H1 (cell line): ENCODE results near the gene FMN2. TPM values are rescaled to one million over a fixed set of nuclear protein-coding genes. Genes with fewer than 3 reads are reported as not detected.

Experiments used
- CTCF ChIA-PET: fragments of 300-600 bp; sonication (Branson Sonifier 250); formaldehyde crosslinking; loops from one replicate; lab custom pipeline; 2021; ENCODE audit not compliant: partially characterized antibody; lab: Charles Lee
- POLR2A ChIA-PET: fragments of 300-600 bp; sonication (Branson Sonifier 250); formaldehyde crosslinking; loops from one replicate; lab custom pipeline; 2021; ENCODE audit warnings: inconsistent platforms; ENCODE audit not compliant: partially characterized antibody; lab: Charles Lee
- DNase-seq, 2 experiments: peaks; one replicate each; pipeline versions ENCODE4 v3.0.0 to v3.0.0-alpha.2; 2010 to 2022; ENCODE audit warnings: low spot score in 2 of 2, low read depth in 1 of 2, mixed read lengths in 1 of 2
- FAIRE-seq: peaks from 2 replicates; lab custom pipeline; 2011; peaks lifted over from hg19 to GRCh38; lab: Jason Lieb, UNC
- H2AFZ ChIP-seq: 2 replicates; pipeline ENCODE4 v1.8.1; 2012; ENCODE audit warnings: low read length, inconsistent platforms
- H2AK5ac ChIP-seq: 2 replicates; pipeline ENCODE4 v1.6.1; 2013; ENCODE audit warnings: low read depth, low read length
- H2BK120ac ChIP-seq: replicated peaks from 2 replicates; pipeline ENCODE3; 2013; ENCODE audit warnings: low read depth, low read length, inconsistent platforms
- H2BK12ac ChIP-seq: 2 replicates; pipeline ENCODE4 v1.6.1; 2013; ENCODE audit warnings: low read depth, low read length
- H2BK15ac ChIP-seq: 2 replicates; pipeline ENCODE4 v1.6.1; 2013; ENCODE audit warnings: low read length
- H2BK20ac ChIP-seq: 2 replicates; pipeline ENCODE4 v1.6.1; 2013; ENCODE audit warnings: low read length
- H2BK5ac ChIP-seq: 2 replicates; pipeline ENCODE4 v1.6.1; 2013; ENCODE audit warnings: low read depth, low read length
- H3K14ac ChIP-seq: 2 replicates; pipeline ENCODE4 v1.6.1; 2013; ENCODE audit warnings: inconsistent platforms; ENCODE audit not compliant: insufficient read length
- H3K18ac ChIP-seq: 2 replicates; pipeline ENCODE4 v1.6.1; 2013; ENCODE audit warnings: low read length; ENCODE audit errors: extremely low read depth
- H3K23ac ChIP-seq: 2 replicates; pipeline ENCODE4 v1.6.1; 2013; ENCODE audit warnings: inconsistent platforms; ENCODE audit not compliant: insufficient read length
- H3K23me2 ChIP-seq: 2 replicates; pipeline ENCODE4 v1.6.1; 2013; ENCODE audit warnings: low read depth, low read length
- H3K27ac ChIP-seq: 2 replicates; pipeline ENCODE4 v1.6.1; 2011; ENCODE audit warnings: low read depth, low read length, inconsistent platforms
- H3K27me3 ChIP-seq, 4 experiments: replicated peaks in 1 of 4; 1 replicate in 1 of 4; 2 replicates in 3 of 4; pipeline versions ENCODE4 v1.6.1 to v1.8.1; 2011 to 2013; ENCODE audit warnings: low read length in 3 of 4, mild to moderate bottlenecking in 3 of 4, inconsistent platforms in 2 of 4, mixed read lengths in 2 of 4, moderate library complexity in 1 of 4; ENCODE audit not compliant: control insufficient read depth in 3 of 4, insufficient read depth in 3 of 4; ENCODE audit errors: extremely low read depth in 1 of 4
- H3K36me3 ChIP-seq, 4 experiments: 2 replicates each; pipeline versions ENCODE4 v1.6.1 to v1.8.1; 2011 to 2013; ENCODE audit warnings: mild to moderate bottlenecking in 4 of 4, low read length in 3 of 4, moderate library complexity in 2 of 4, control low read depth in 1 of 4, inconsistent platforms in 1 of 4; ENCODE audit not compliant: insufficient read depth in 4 of 4, control insufficient read depth in 2 of 4
- H3K4ac ChIP-seq: replicated peaks from 2 replicates; pipeline ENCODE3; 2013; ENCODE audit warnings: low read length, low read depth, mixed read lengths, inconsistent platforms; ENCODE audit not compliant: insufficient read length
- H3K4me1 ChIP-seq, 4 experiments: replicated peaks in 1 of 4; 1 replicate in 1 of 4; 2 replicates in 3 of 4; pipeline versions ENCODE4 v1.6.1 to v1.8.1; 2011 to 2013; ENCODE audit warnings: low read length in 3 of 4, inconsistent platforms in 2 of 4, mixed read lengths in 1 of 4; ENCODE audit not compliant: insufficient read depth in 4 of 4, control insufficient read depth in 3 of 4
- H3K4me2 ChIP-seq, 2 experiments: 2 replicates each; pipeline versions ENCODE4 v1.6.1 to v1.8.1; 2011 to 2013; ENCODE audit warnings: low read depth in 2 of 2, low read length in 2 of 2, control low read depth in 1 of 2, inconsistent platforms in 1 of 2, mild to moderate bottlenecking in 1 of 2; ENCODE audit not compliant: insufficient read depth in 1 of 2
- H3K4me3 ChIP-seq, 4 experiments: fragments of 200-600, 300-600 bp in 1 of 4; sonication (generic), shearing (Covaris generic), sonication (Bioruptor Twin) in 1 of 4; 2 replicates each; pipeline versions ENCODE4 v1.5.1 to v1.8.1; 2011 to 2016; ENCODE audit warnings: low read length in 4 of 4, low read depth in 3 of 4, control low read depth in 2 of 4, inconsistent platforms in 2 of 4, mild to moderate bottlenecking in 2 of 4, mixed read lengths in 1 of 4, moderate library complexity in 1 of 4; ENCODE audit not compliant: insufficient read depth in 2 of 4; ENCODE audit errors: extremely low read depth in 1 of 4
- H3K56ac ChIP-seq: replicated peaks from 2 replicates; pipeline ENCODE3; 2013; ENCODE audit warnings: low read depth, mild to moderate bottlenecking, mixed read lengths, low read length, inconsistent platforms; ENCODE audit not compliant: insufficient read length
- H3K79me1 ChIP-seq: 2 replicates; pipeline ENCODE4 v1.6.1; 2013; ENCODE audit warnings: low read depth, low read length, control low read depth
- H3K79me2 ChIP-seq, 2 experiments: 2 replicates each; pipeline versions ENCODE4 v1.6.1 to v1.8.1; 2012 to 2013; ENCODE audit warnings: low read length in 2 of 2, mild to moderate bottlenecking in 2 of 2, inconsistent platforms in 1 of 2; ENCODE audit not compliant: insufficient read depth in 2 of 2, control insufficient read depth in 1 of 2
- H3K9ac ChIP-seq, 4 experiments: replicated peaks in 1 of 4; 1 replicate in 1 of 4; 2 replicates in 3 of 4; pipeline versions ENCODE4 v1.6.1 to v1.8.1; 2011 to 2013; ENCODE audit warnings: low read depth in 3 of 4, low read length in 3 of 4, control low read depth in 2 of 4, mild to moderate bottlenecking in 2 of 4, moderate library complexity in 2 of 4, inconsistent platforms in 1 of 4; ENCODE audit errors: extremely low read depth in 1 of 4
- H3K9me3 ChIP-seq, 2 experiments: 2 replicates each; pipeline versions ENCODE4 v1.6.1 to v1.8.1; 2012 to 2013; ENCODE audit warnings: mild to moderate bottlenecking in 2 of 2, moderate library complexity in 2 of 2, control low read depth in 1 of 2, inconsistent platforms in 1 of 2, low read depth in 1 of 2, low read length in 1 of 2, mixed read lengths in 1 of 2; ENCODE audit not compliant: insufficient read depth in 2 of 2
- H4K20me1 ChIP-seq, 2 experiments: replicated peaks in 1 of 2; 2 replicates each; pipeline versions ENCODE3 to v1.8.1; 2011 to 2013; ENCODE audit warnings: inconsistent platforms in 2 of 2, low read length in 2 of 2, mild to moderate bottlenecking in 1 of 2; ENCODE audit not compliant: insufficient read depth in 2 of 2, control insufficient read depth in 1 of 2
- H4K5ac ChIP-seq: 2 replicates; pipeline ENCODE4 v1.6.1; 2013; ENCODE audit warnings: low read length, low read depth, mixed read lengths, inconsistent platforms; ENCODE audit not compliant: insufficient read length
- H4K8ac ChIP-seq: 2 replicates; pipeline ENCODE4 v1.8.0; 2013; ENCODE audit warnings: mild to moderate bottlenecking, moderate library complexity, low read length, inconsistent platforms; ENCODE audit not compliant: insufficient read depth; ENCODE audit errors: extremely low read depth
- H4K91ac ChIP-seq: replicated peaks from 2 replicates; pipeline ENCODE3; 2013; ENCODE audit warnings: low read length, mixed read lengths, inconsistent platforms; ENCODE audit not compliant: insufficient read length
- CBX8 ChIP-seq: fragments of 300-800, 300-1000 bp; sonication (generic); IDR thresholded peaks from 2 replicates; pipeline ENCODE4 v1.7.1; 2016; ENCODE audit warnings: low read depth, low read length, borderline replicate concordance
- E2F6 ChIP-seq: IDR thresholded peaks from 2 replicates; pipeline ENCODE4 v1.6.1; 2012; ENCODE audit warnings: inconsistent platforms
- GTF2F1 ChIP-seq: IDR thresholded peaks from 2 replicates; pipeline ENCODE4 v1.6.1; 2012; ENCODE audit warnings: low read depth, low read length, improper control_type of control experiment, borderline replicate concordance
- JUN ChIP-seq: IDR thresholded peaks from 2 replicates; pipeline ENCODE4 v1.6.1; 2011; ENCODE audit warnings: low read depth, mild to moderate bottlenecking, improper control_type of control experiment, low read length
- MAFK ChIP-seq: IDR thresholded peaks from 2 replicates; pipeline ENCODE4 v1.6.1; 2012; ENCODE audit warnings: low read depth, mild to moderate bottlenecking, improper control_type of control experiment, low read length
- PHF8 ChIP-seq: fragments of 200-600 bp; sonication (generic); conservative IDR thresholded peaks from 2 replicates; pipeline ENCODE4 v1.7.1; 2012; ENCODE audit warnings: low read depth, mild to moderate bottlenecking, inconsistent platforms, low read length, moderate library complexity
- RFX5 ChIP-seq: IDR thresholded peaks from 2 replicates; pipeline ENCODE4 v1.6.1; 2011; ENCODE audit warnings: low read depth, low read length, improper control_type of control experiment, borderline replicate concordance
- SIN3A ChIP-seq, 2 experiments: IDR thresholded peaks in 1 of 2; conservative IDR thresholded peaks in 1 of 2; 2 replicates each; pipeline ENCODE4 v1.6.1; 2011 to 2012; ENCODE audit warnings: low read length in 2 of 2, improper control_type of control experiment in 1 of 2, low read depth in 1 of 2, mild to moderate bottlenecking in 1 of 2
- SP2 ChIP-seq: IDR thresholded peaks from 2 replicates; pipeline ENCODE4 v1.6.1; 2012; ENCODE audit warnings: mild to moderate bottlenecking, low read length, inconsistent platforms
- WGBS, 2 experiments: shearing (Covaris generic) in 1 of 2; methylation state at CpG; one replicate each; pipeline versions ENCODE4 v1.1.6 to v1.1.7; 2013 to 2015; ENCODE audit warnings: low lambda C conversion rate in 2 of 2, mixed read lengths in 2 of 2, inconsistent platforms in 1 of 2, low coverage in 1 of 2, missing lambda C conversion rate in 1 of 2; ENCODE audit not compliant: insufficient replicate concordance in 2 of 2, insufficient coverage in 1 of 2, insufficient read length in 1 of 2; ENCODE audit errors: extremely low coverage in 1 of 2, missing lambda C conversion rate in 1 of 2; 5-methylcytosine and 5-hydroxymethylcytosine counted together
- polyA plus RNA-seq, 7 experiments: library from polyadenylated mRNA; depleted of rRNA in 3 of 7; stranded (reverse) in 5 of 7; unstranded in 2 of 7; fragments of >200 nt in 5 of 7; fragments of 200-250 nt in 2 of 7; gene quantifications; 1 replicate in 5 of 7; 2 replicates in 1 of 7; 4 replicates in 1 of 7; pipeline versions ENCODE4 v1.2.1 to v1.2.3, GENCODE V29; 2011 to 2013; ENCODE audit warnings: missing spikeins in 2 of 7, mixed read lengths in 2 of 7
- total RNA-seq: library from RNA; stranded (reverse); fragmentation: NEBNext Ultra II Directional; extraction: Animal tissue kit (Norgen Biotek cat#: 25700); gene quantifications from 2 replicates; pipeline ENCODE4 v1.2.1, GENCODE V29; 2021

FMN2 gene
- total and polyA plus RNA-seq, 2 of the 8 experiments (the other 6 are each of a cell fraction or from before 2014, with no cell fraction given): 0.83 to 2.0 TPM

- Histone ChIP-seq H4K8ac (no peak overlapping the region), H2BK15ac (no peak overlapping the region), H3K4me1 (no peaks in the 10 kb centered on the region), H4K91ac (no peak overlapping the region), H2BK12ac (no peak overlapping the region), H2BK20ac (no peak overlapping the region), H3K23me2 (no peaks in the 10 kb centered on the region), H3K36me3 (no peaks in the 10 kb centered on the region), H3K23ac (no peak overlapping the region), H3K27me3 (no peaks in the 10 kb centered on the region), H3K14ac (no peak overlapping the region), H2BK5ac (no peak overlapping the region), H3K79me2 (no peaks in the 10 kb centered on the region), H3K56ac (no peak overlapping the region), H2AK5ac (no peak overlapping the region), H2BK120ac (no peak overlapping the region), H4K5ac (no peak overlapping the region), H3K27ac (no peak overlapping the region), H3K18ac (no peak overlapping the region), H3K4ac (no peak overlapping the region), H3K4me3 (no peak overlapping the region), H4K20me1 (no peaks in the 10 kb centered on the region), H3K9ac (no peak overlapping the region), H2AFZ (no peak overlapping the region), H3K4me2 (no peak overlapping the region), H3K79me1 (no peaks in the 10 kb centered on the region), H3K9me3 (no peaks in the 10 kb centered on the region)
- POLR2A ChIA-PET: no interaction called here
- TF ChIP-seq RFX5: no peak
- TF ChIP-seq PHF8: no peak
- no peak for TF ChIP-seq GTF2F1
- no peak for TF ChIP-seq MAFK
- no peak for TF ChIP-seq E2F6
- no peak for TF ChIP-seq SIN3A (conservative IDR thresholded peaks at IDR 0.05 in 1 of 2, IDR thresholded peaks at IDR 0.05 in 1 of 2; ENCODE audit: low read depth in 1 of 2, low read length in 2 of 2)
- TF ChIP-seq JUN: no peak
- TF ChIP-seq CBX8: no peak
- TF ChIP-seq SP2: no peak
- CTCF ChIA-PET: interaction anchor here (1.1 kb wide), 1 partner anchor 104 kb away, joined by 3 read pairs; no protein-coding TSS in a partner anchor
- WGBS, 2 experiments: 95% methylated on average over 1 of the region's 1 CpG; no CpG with 5 or more reads in 1 of the 2 experiments
- FAIRE-seq (no peak), DNase-seq (no peak)
Measured at GRCh38 chr1:240350910-240351331, 259.2 kb downstream of the FMN2 start.
